Fibroblast of lung (primary cell): ENCODE data around the gene DPYSL4. TPM values are rescaled to one million over a fixed set of nuclear protein-coding genes. Genes with fewer than 3 reads are reported as not detected.

ENCODE experiments used
- DNase-seq, 2 donors: peaks; one replicate each; pipeline versions ENCODE4 v3.0.0 to v3.0.0-alpha.2; 2010; ENCODE audit warnings: low read depth in 2 of 2
- H2AFZ ChIP-seq: 2 replicates; pipeline ENCODE4 v1.5.1; 2012; ENCODE audit warnings: low read length, control low read depth, inconsistent platforms
- H3K27ac ChIP-seq: 2 replicates; pipeline ENCODE4 v1.5.1; 2011; ENCODE audit warnings: low read length, control low read depth; ENCODE audit not compliant: insufficient read depth
- H3K27me3 ChIP-seq: 2 replicates; pipeline ENCODE4 v1.5.1; 2011; ENCODE audit warnings: mild to moderate bottlenecking, low read length; ENCODE audit not compliant: control insufficient read depth, insufficient read depth
- H3K36me3 ChIP-seq: 2 replicates; pipeline ENCODE4 v1.5.1; 2011; ENCODE audit warnings: low read length; ENCODE audit not compliant: control insufficient read depth, insufficient read depth
- H3K4me1 ChIP-seq: 2 replicates; pipeline ENCODE4 v1.5.1; 2011; ENCODE audit warnings: low read length; ENCODE audit not compliant: control insufficient read depth, insufficient read depth; ENCODE audit errors: extremely low read depth
- H3K4me2 ChIP-seq: 2 replicates; pipeline ENCODE4 v1.5.1; 2011; ENCODE audit warnings: low read length, control low read depth; ENCODE audit not compliant: insufficient read depth; ENCODE audit errors: extremely low read depth
- H3K4me3 ChIP-seq, 4 experiments: fragments of 200-600 bp in 1 of 4; sonication (generic) in 1 of 4; replicated peaks in 1 of 4; 2 replicates each; pipeline ENCODE4 v1.5.1; 2011 to 2016; ENCODE audit warnings: low read length in 4 of 4, low read depth in 3 of 4, mild to moderate bottlenecking in 3 of 4, control low read depth in 2 of 4, inconsistent platforms in 1 of 4, mixed read lengths in 1 of 4; ENCODE audit not compliant: insufficient read depth in 1 of 4; ENCODE audit errors: control extremely low read depth in 1 of 4
- H3K79me2 ChIP-seq: 2 replicates; pipeline ENCODE4 v1.5.1; 2012; ENCODE audit warnings: mild to moderate bottlenecking, low read length, inconsistent platforms; ENCODE audit not compliant: control insufficient read depth, insufficient read depth
- H3K9ac ChIP-seq: 2 replicates; pipeline ENCODE4 v1.5.1; 2011; ENCODE audit warnings: mild to moderate bottlenecking, low read length, control low read depth; ENCODE audit not compliant: insufficient read depth
- H3K9me3 ChIP-seq: 2 replicates; pipeline ENCODE4 v1.5.1; 2012; ENCODE audit warnings: low read depth, low read length; ENCODE audit not compliant: control insufficient read depth, insufficient read depth
- H4K20me1 ChIP-seq: 2 replicates; pipeline ENCODE4 v1.5.1; 2011; ENCODE audit warnings: low read length; ENCODE audit not compliant: control insufficient read depth, insufficient read depth; ENCODE audit errors: extremely low read depth
- EZH2 ChIP-seq: IDR thresholded peaks from 2 replicates; pipeline ENCODE4 v1.5.1; 2012; ENCODE audit warnings: low read length, control low read depth, mild to moderate bottlenecking; ENCODE audit errors: missing control alignments
- polyA plus RNA-seq, 2 donors: library from polyadenylated mRNA; depleted of rRNA in 1 of 2; stranded (reverse) in 1 of 2; unstranded in 1 of 2; fragments of >200 nt; gene quantifications; 2 replicates each; pipeline ENCODE4 v1.2.1, GENCODE V29; 2011 to 2012; ENCODE audit warnings: missing spikeins in 1 of 2
- total RNA-seq: library from RNA; depleted of rRNA; stranded (reverse); fragments of >200 nt; gene quantifications from 2 replicates; pipeline ENCODE4 v1.2.1, GENCODE V29; 2014
- TF ChIP-seq, protein P1 (sequence below), 2 donors: IDR thresholded peaks in 1 of 2; conservative IDR thresholded peaks in 1 of 2; 1 replicate in 1 of 2; 2 replicates in 1 of 2; pipeline ENCODE4 v1.5.1; 2011 to 2012; ENCODE audit warnings: low read length in 2 of 2, control low read depth in 1 of 2, inconsistent platforms in 1 of 2, low read depth in 1 of 2, mild to moderate bottlenecking in 1 of 2

The DPYSL4 gene
- total and polyA plus RNA-seq, 2 donors (not counting 1 experiment from before 2014, with no cell fraction given), result 0.83 to 1.4 TPM

- Histone ChIP-seq H2AFZ (no peak overlapping the region), H3K79me2 (no peaks in the 10 kb centered on the region), H3K4me1 (no peaks in the 10 kb centered on the region), H3K4me3 (no peak overlapping the region), H3K27me3 (peaks cover 4% of the 10 kb centered on the region), H3K4me2 (no peak overlapping the region), H3K27ac (no peak overlapping the region), H3K9ac (no peak overlapping the region), H4K20me1 (no peaks in the 10 kb centered on the region), H3K9me3 (no peaks in the 10 kb centered on the region), H3K36me3 (no peaks in the 10 kb centered on the region)
- no peak for DNase-seq
- TF ChIP-seq EZH2, result no peak
- TF ChIP-seq, protein P1, sequence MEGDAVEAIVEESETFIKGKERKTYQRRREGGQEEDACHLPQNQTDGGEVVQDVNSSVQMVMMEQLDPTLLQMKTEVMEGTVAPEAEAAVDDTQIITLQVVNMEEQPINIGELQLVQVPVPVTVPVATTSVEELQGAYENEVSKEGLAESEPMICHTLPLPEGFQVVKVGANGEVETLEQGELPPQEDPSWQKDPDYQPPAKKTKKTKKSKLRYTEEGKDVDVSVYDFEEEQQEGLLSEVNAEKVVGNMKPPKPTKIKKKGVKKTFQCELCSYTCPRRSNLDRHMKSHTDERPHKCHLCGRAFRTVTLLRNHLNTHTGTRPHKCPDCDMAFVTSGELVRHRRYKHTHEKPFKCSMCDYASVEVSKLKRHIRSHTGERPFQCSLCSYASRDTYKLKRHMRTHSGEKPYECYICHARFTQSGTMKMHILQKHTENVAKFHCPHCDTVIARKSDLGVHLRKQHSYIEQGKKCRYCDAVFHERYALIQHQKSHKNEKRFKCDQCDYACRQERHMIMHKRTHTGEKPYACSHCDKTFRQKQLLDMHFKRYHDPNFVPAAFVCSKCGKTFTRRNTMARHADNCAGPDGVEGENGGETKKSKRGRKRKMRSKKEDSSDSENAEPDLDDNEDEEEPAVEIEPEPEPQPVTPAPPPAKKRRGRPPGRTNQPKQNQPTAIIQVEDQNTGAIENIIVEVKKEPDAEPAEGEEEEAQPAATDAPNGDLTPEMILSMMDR (conservative IDR thresholded peaks at IDR 0.05 in 1 of 2, IDR thresholded peaks at IDR 0.05 in 1 of 2; ENCODE audit: low read depth in 1 of 2, low read length in 2 of 2), result no peak
Observed at GRCh38 chr10:132172091-132173066, 14.4 kb upstream of the DPYSL4 start.

- Histone ChIP-seq H3K36me3 (no peaks in the 10 kb centered on the region), H2AFZ (no peak overlapping the region), H4K20me1 (no peaks in the 10 kb centered on the region), H3K9me3 (no peaks in the 10 kb centered on the region), H3K27ac (no peak overlapping the region), H3K4me2 (no peak overlapping the region), H3K79me2 (no peaks in the 10 kb centered on the region), H3K27me3 (peaks cover 4% of the 10 kb centered on the region), H3K9ac (no peak overlapping the region), H3K4me1 (no peaks in the 10 kb centered on the region), H3K4me3 (no peak overlapping the region)
- TF ChIP-seq, protein P1 (conservative IDR thresholded peaks at IDR 0.05 in 1 of 2, IDR thresholded peaks at IDR 0.05 in 1 of 2; ENCODE audit: low read depth in 1 of 2, low read length in 2 of 2), result no peak
- no peak for TF ChIP-seq EZH2
- DNase-seq, result no peak
Observed at GRCh38 chr10:132173185-132173584, 13.6 kb upstream of the DPYSL4 start.

DNA sequence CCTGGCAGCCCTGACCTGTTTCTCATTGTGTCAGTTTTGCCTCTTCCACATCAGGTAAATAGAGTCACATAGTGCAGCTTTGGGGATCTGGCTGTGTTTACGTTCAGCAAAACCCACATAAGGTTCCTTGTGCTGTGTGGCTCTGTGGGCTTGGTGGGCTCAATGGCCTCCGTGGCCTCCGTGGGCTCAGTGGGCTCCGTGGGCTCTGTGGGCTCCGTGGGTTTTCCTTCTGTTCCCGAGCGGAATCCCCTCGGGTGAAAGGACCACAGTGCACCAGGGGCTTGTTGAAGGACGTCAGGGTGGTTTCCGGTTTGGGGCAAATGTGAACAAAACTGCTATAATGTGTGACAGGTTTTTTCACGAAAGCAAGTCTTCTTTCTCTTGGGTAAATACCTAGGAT, 12.5 kb upstream of the DPYSL4 start:
- H3K36me3 ChIP-seq, result no peaks in the 10 kb centered on the region
- H3K4me1 ChIP-seq, result no peaks in the 10 kb centered on the region
- H3K4me3 ChIP-seq, result no peak overlapping the region
- H4K20me1 ChIP-seq, result no peaks in the 10 kb centered on the region
- TF ChIP-seq, protein P1 (conservative IDR thresholded peaks at IDR 0.05 in 1 of 2, IDR thresholded peaks at IDR 0.05 in 1 of 2; ENCODE audit: low read depth in 1 of 2, low read length in 2 of 2), result no peak
- TF ChIP-seq EZH2, result no peak
- no peaks in the 10 kb centered on the region for H3K79me2 ChIP-seq
- no peaks in the 10 kb centered on the region for H3K9me3 ChIP-seq
- H2AFZ ChIP-seq, result no peak overlapping the region
- no peak overlapping the region for H3K27ac ChIP-seq
- DNase-seq, result no peak
- H3K9ac ChIP-seq, result no peak overlapping the region
- H3K27me3 ChIP-seq, result peaks cover 4% of the 10 kb centered on the region
- H3K4me2 ChIP-seq, result no peak overlapping the region
